HEK293 (cell line): ENCODE results near the gene RHEB.

Experiments used
- CTCF ChIA-PET: fragments of 350-600 bp; formaldehyde crosslinking; extraction: SDS; loops from one replicate; lab custom pipeline; 2021; ENCODE audit warnings: antibody characterized with exemption; lab: Yijun Ruan, JAX
- POLR2A ChIA-PET: fragments of 300-600 bp; formaldehyde crosslinking; extraction: SDS; loops from one replicate; lab custom pipeline; 2020; ENCODE audit warnings: antibody characterized with exemption, inconsistent platforms; lab: Yijun Ruan, JAX
- H3K27ac ChIP-seq: fragments of 200-500 bp; sonication (Bioruptor generic); 2 replicates; pipeline ENCODE4 v1.5.1; 2014; ENCODE audit warnings: low read depth, low read length, control low read depth, inconsistent platforms; ENCODE audit errors: extremely low read depth
- H3K36me3 ChIP-seq, 2 experiments: fragments of 200-500 bp in 1 of 2; sonication (Bioruptor generic) in 1 of 2; 1 replicate in 1 of 2; 2 replicates in 1 of 2; pipeline ENCODE4 v1.5.1; 2014 to 2017; ENCODE audit warnings: inconsistent platforms in 2 of 2, low read length in 2 of 2; ENCODE audit not compliant: control insufficient read depth in 2 of 2, insufficient read depth in 1 of 2
- H3K4me1 ChIP-seq: fragments of 200-500 bp; sonication (Bioruptor generic); 2 replicates; pipeline ENCODE4 v1.5.1; 2014; ENCODE audit warnings: mild to moderate bottlenecking, low read length, inconsistent platforms; ENCODE audit not compliant: control insufficient read depth, insufficient read depth
- H3K4me3 ChIP-seq: 2 replicates; pipeline ENCODE4 v1.5.1; 2011; ENCODE audit warnings: low read depth, mild to moderate bottlenecking, control low read depth, low read length, moderate library complexity
- H3K9me3 ChIP-seq: fragments of 200-500 bp; sonication (Bioruptor generic); 2 replicates; pipeline ENCODE4 v1.5.1; 2014; ENCODE audit warnings: low read depth, low read length, inconsistent platforms; ENCODE audit not compliant: control insufficient read depth, insufficient read depth
- GLIS1 ChIP-seq: fragments of 450-650 bp; formaldehyde crosslinking; IDR thresholded peaks from 2 replicates; pipeline ENCODE4 v1.5.1; 2016; ENCODE audit warnings: missing biosample characterization, missing genetic modification characterization
- KLF1 ChIP-seq: fragments of 450-650 bp; formaldehyde crosslinking; IDR thresholded peaks from 2 replicates; pipeline ENCODE4 v1.5.1; 2016; ENCODE audit warnings: missing biosample characterization, missing genetic modification characterization
- TCF7L2 ChIP-seq: IDR thresholded peaks from 2 replicates; pipeline ENCODE4 v1.6.1; 2011; ENCODE audit warnings: low read depth, mild to moderate bottlenecking, inconsistent platforms, low read length, moderate library complexity, borderline replicate concordance
- ZBTB1 ChIP-seq: fragments of 450-650 bp; formaldehyde crosslinking; IDR thresholded peaks from 2 replicates; pipeline ENCODE4 v1.5.1; 2016; ENCODE audit warnings: missing biosample characterization, missing genetic modification characterization
- ZBTB17 ChIP-seq: fragments of 450-650 bp; formaldehyde crosslinking; IDR thresholded peaks from 2 replicates; pipeline ENCODE4 v1.5.1; 2016; ENCODE audit warnings: missing biosample characterization, missing genetic modification characterization
- ZBTB48 ChIP-seq: fragments of 450-650 bp; formaldehyde crosslinking; IDR thresholded peaks from 2 replicates; pipeline ENCODE4 v1.5.1; 2016; ENCODE audit warnings: missing biosample characterization, missing genetic modification characterization
- ZBTB7A ChIP-seq: fragments of 450-650 bp; formaldehyde crosslinking; IDR thresholded peaks from 2 replicates; pipeline ENCODE4 v1.5.1; 2016; ENCODE audit warnings: low read depth, missing biosample characterization, missing genetic modification characterization
- ZNF112 ChIP-seq: fragments of 450-650 bp; formaldehyde crosslinking; IDR thresholded peaks from 2 replicates; pipeline ENCODE4 v1.5.0; 2017; ENCODE audit warnings: missing biosample characterization, missing genetic modification characterization
- ZNF155 ChIP-seq: fragments of 450-650 bp; formaldehyde crosslinking; IDR thresholded peaks from 2 replicates; pipeline ENCODE4 v1.5.1; 2016; ENCODE audit warnings: missing biosample characterization, missing genetic modification characterization
- ZNF248 ChIP-seq: fragments of 450-650 bp; formaldehyde crosslinking; IDR thresholded peaks from 2 replicates; pipeline ENCODE4 v1.5.1; 2017; ENCODE audit warnings: missing biosample characterization, missing genetic modification characterization
- ZNF394 ChIP-seq: fragments of 450-650 bp; formaldehyde crosslinking; IDR thresholded peaks from 2 replicates; pipeline ENCODE4 v1.5.1; 2016; ENCODE audit warnings: missing biosample characterization, missing genetic modification characterization, mild to moderate bottlenecking, moderate library complexity, borderline replicate concordance
- ZNF529 ChIP-seq: fragments of 450-650 bp; formaldehyde crosslinking; IDR thresholded peaks from 2 replicates; pipeline ENCODE4 v1.5.1; 2017; ENCODE audit warnings: missing genetic modification characterization, missing biosample characterization; ENCODE audit not compliant: insufficient replicate concordance
- ZNF768 ChIP-seq: fragments of 450-650 bp; formaldehyde crosslinking; IDR thresholded peaks from 2 replicates; pipeline ENCODE4 v1.5.1; 2018; ENCODE audit warnings: missing biosample characterization, mild to moderate bottlenecking, missing genetic modification characterization
- ZNF837 ChIP-seq: fragments of 450-650 bp; formaldehyde crosslinking; IDR thresholded peaks from 2 replicates; pipeline ENCODE4 v1.5.1; 2016; ENCODE audit warnings: missing biosample characterization, missing genetic modification characterization
- TF ChIP-seq, protein P1 (sequence below): fragments of 450-650 bp; formaldehyde crosslinking; IDR thresholded peaks from 2 replicates; pipeline ENCODE4 v1.5.1; 2017; ENCODE audit warnings: missing biosample characterization, missing genetic modification characterization
- TF ChIP-seq, protein P2 (sequence below): fragments of 450-650 bp; formaldehyde crosslinking; IDR thresholded peaks from 2 replicates; pipeline ENCODE4 v1.5.1; 2016; ENCODE audit warnings: missing biosample characterization, missing genetic modification characterization
- TF ChIP-seq, protein P3 (sequence below): fragments of 450-650 bp; formaldehyde crosslinking; IDR thresholded peaks from 2 replicates; pipeline ENCODE4 v1.5.1; 2017; ENCODE audit warnings: missing biosample characterization, missing genetic modification characterization
- TF ChIP-seq, protein P4 (sequence below): fragments of 450-650 bp; formaldehyde crosslinking; optimal IDR thresholded peaks from 2 replicates; pipeline ENCODE3; 2016; ENCODE audit warnings: missing biosample characterization, mild to moderate bottlenecking, missing genetic modification characterization
- TF ChIP-seq, protein P5 (sequence below): fragments of 450-650 bp; IDR thresholded peaks from 2 replicates; pipeline ENCODE4 v1.5.1; 2018; ENCODE audit warnings: missing biosample characterization, mild to moderate bottlenecking, missing genetic modification characterization

RHEB gene

DNA sequence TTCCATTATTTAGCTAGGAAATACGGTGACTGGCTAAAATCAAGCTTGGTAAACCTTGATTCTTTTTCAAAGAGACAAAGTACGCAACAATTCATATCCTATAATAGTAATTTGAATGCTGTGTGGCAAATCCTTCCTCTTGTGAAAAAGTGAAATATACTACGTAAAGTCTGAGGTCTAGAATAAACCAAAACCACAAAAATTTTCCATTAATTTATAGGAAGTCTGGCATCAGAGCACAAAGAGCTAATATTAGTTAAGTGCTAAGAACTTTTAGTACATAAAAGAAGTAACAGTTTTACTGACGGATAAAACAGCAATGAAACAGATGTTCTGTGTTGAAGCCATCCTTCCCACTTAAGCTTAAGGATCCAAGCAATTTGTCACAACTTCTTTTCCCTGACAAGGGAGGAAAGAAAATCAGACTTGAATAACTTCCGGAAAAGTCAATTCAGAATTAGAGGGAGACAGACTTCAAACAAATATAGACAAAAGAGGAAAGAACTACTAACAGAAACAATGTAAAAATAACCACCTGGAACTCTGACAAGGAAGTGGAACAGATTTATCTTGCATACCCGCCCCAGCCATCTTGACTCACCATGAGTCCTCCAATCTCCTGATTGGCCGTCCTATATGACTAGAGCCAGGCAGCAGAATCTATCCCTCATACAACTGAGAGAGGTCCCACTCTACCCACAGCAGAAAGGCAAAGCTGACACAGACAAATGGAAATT, 34.6 kb downstream of the RHEB start:
- Histone ChIP-seq H3K9me3 (no peaks in the 10 kb centered on the region), H3K36me3 (peaks cover 7 to 87% of the 10 kb centered on the region in 2 experiments), H3K4me3 (no peak overlapping the region), H3K27ac (no peak overlapping the region), H3K4me1 (no peaks in the 10 kb centered on the region)
- no peak for TF ChIP-seq ZNF248 (tag by site-specific recombination)
- peak; percentile 39; the same call in 1 of the 2 replicates for TF ChIP-seq ZBTB17 (tag by site-specific recombination)
- POLR2A ChIA-PET = no interaction called here
- CTCF ChIA-PET = interaction anchor here (0.6 to 1.5 kb wide), 3 partner anchors 102 to 275 kb away, joined by 3 to 4 read pairs (median 3); no protein-coding TSS in a partner anchor

DNA sequence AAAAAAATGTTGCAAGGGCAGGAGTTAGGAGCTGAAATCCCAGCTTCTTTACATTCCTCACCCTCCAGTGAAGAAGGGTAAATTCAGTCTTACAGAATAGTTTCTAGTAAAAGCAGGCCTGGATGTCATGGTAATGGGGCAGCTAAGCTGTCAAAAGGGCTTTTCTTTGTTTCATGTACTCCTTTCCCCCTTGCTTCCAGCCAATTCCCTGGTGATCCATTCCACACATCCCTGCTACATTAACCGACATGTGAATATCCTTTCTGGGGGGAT, 36.0 kb downstream of the RHEB start:
- no peak for TF ChIP-seq ZNF112 (tag by site-specific recombination)
- TF ChIP-seq ZNF394 = no peak
- no peak for TF ChIP-seq TCF7L2
- no peak for TF ChIP-seq ZBTB1 (tag by site-specific recombination)
- TF ChIP-seq ZNF837 (tag by site-specific recombination) = no peak
- TF ChIP-seq ZNF768 = no peak
- no peak for TF ChIP-seq KLF1
- TF ChIP-seq ZNF529 (tag by site-specific recombination) = no peak
- TF ChIP-seq ZNF155 = no peak
- no peak for TF ChIP-seq ZBTB7A (tag by site-specific recombination)
- TF ChIP-seq, protein P1, sequence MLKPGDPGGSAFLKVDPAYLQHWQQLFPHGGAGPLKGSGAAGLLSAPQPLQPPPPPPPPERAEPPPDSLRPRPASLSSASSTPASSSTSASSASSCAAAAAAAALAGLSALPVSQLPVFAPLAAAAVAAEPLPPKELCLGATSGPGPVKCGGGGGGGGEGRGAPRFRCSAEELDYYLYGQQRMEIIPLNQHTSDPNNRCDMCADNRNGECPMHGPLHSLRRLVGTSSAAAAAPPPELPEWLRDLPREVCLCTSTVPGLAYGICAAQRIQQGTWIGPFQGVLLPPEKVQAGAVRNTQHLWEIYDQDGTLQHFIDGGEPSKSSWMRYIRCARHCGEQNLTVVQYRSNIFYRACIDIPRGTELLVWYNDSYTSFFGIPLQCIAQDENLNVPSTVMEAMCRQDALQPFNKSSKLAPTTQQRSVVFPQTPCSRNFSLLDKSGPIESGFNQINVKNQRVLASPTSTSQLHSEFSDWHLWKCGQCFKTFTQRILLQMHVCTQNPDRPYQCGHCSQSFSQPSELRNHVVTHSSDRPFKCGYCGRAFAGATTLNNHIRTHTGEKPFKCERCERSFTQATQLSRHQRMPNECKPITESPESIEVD (tag by site-specific recombination) = no peak
- TF ChIP-seq GLIS1 (tag by site-specific recombination) = no peak
- TF ChIP-seq, protein P2, sequence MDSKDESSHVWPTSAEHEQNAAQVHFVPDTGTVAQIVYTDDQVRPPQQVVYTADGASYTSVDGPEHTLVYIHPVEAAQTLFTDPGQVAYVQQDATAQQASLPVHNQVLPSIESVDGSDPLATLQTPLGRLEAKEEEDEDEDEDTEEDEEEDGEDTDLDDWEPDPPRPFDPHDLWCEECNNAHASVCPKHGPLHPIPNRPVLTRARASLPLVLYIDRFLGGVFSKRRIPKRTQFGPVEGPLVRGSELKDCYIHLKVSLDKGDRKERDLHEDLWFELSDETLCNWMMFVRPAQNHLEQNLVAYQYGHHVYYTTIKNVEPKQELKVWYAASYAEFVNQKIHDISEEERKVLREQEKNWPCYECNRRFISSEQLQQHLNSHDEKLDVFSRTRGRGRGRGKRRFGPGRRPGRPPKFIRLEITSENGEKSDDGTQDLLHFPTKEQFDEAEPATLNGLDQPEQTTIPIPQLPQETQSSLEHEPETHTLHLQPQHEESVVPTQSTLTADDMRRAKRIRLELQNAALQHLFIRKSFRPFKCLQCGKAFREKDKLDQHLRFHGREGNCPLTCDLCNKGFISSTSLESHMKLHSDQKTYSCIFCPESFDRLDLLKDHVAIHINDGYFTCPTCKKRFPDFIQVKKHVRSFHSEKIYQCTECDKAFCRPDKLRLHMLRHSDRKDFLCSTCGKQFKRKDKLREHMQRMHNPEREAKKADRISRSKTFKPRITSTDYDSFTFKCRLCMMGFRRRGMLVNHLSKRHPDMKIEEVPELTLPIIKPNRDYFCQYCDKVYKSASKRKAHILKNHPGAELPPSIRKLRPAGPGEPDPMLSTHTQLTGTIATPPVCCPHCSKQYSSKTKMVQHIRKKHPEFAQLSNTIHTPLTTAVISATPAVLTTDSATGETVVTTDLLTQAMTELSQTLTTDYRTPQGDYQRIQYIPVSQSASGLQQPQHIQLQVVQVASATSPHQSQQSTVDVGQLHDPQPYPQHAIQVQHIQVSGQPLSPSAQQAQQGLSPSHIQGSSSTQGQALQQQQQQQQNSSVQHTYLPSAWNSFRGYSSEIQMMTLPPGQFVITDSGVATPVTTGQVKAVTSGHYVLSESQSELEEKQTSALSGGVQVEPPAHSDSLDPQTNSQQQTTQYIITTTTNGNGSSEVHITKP = no peak
- TF ChIP-seq ZBTB48 (tag by site-specific recombination) = no peak
- TF ChIP-seq, protein P3, sequence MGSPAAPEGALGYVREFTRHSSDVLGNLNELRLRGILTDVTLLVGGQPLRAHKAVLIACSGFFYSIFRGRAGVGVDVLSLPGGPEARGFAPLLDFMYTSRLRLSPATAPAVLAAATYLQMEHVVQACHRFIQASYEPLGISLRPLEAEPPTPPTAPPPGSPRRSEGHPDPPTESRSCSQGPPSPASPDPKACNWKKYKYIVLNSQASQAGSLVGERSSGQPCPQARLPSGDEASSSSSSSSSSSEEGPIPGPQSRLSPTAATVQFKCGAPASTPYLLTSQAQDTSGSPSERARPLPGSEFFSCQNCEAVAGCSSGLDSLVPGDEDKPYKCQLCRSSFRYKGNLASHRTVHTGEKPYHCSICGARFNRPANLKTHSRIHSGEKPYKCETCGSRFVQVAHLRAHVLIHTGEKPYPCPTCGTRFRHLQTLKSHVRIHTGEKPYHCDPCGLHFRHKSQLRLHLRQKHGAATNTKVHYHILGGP (tag by site-specific recombination) = no peak
- TF ChIP-seq, protein P4, sequence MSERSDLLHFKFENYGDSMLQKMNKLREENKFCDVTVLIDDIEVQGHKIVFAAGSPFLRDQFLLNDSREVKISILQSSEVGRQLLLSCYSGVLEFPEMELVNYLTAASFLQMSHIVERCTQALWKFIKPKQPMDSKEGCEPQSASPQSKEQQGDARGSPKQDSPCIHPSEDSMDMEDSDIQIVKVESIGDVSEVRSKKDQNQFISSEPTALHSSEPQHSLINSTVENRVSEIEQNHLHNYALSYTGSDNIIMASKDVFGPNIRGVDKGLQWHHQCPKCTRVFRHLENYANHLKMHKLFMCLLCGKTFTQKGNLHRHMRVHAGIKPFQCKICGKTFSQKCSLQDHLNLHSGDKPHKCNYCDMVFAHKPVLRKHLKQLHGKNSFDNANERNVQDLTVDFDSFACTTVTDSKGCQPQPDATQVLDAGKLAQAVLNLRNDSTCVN (tag by site-specific recombination) = no peak
- TF ChIP-seq, protein P5, sequence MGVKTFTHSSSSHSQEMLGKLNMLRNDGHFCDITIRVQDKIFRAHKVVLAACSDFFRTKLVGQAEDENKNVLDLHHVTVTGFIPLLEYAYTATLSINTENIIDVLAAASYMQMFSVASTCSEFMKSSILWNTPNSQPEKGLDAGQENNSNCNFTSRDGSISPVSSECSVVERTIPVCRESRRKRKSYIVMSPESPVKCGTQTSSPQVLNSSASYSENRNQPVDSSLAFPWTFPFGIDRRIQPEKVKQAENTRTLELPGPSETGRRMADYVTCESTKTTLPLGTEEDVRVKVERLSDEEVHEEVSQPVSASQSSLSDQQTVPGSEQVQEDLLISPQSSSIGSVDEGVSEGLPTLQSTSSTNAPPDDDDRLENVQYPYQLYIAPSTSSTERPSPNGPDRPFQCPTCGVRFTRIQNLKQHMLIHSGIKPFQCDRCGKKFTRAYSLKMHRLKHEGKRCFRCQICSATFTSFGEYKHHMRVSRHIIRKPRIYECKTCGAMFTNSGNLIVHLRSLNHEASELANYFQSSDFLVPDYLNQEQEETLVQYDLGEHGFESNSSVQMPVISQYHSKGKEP = no peak
- Histone ChIP-seq H3K4me3 (no peak overlapping the region), H3K36me3 (peaks cover 12 to 72% of the 10 kb centered on the region in 2 experiments), H3K9me3 (no peaks in the 10 kb centered on the region), H3K4me1 (no peaks in the 10 kb centered on the region), H3K27ac (no peak overlapping the region)
- ChIA-PET POLR2A (no interaction called here), CTCF (interaction anchor here (1.0 to 1.5 kb wide), 2 partner anchors 213 to 276 kb away, joined by 3 to 4 read pairs; no protein-coding TSS in a partner anchor)
